ENCODE data around the gene ZNF665.
"Not testable (repeated sequence)": the region's sequence is repeated elsewhere in the genome, so short reads cannot be mapped to it uniquely, and the experiment has no call there.

The ZNF665 gene

DNA sequence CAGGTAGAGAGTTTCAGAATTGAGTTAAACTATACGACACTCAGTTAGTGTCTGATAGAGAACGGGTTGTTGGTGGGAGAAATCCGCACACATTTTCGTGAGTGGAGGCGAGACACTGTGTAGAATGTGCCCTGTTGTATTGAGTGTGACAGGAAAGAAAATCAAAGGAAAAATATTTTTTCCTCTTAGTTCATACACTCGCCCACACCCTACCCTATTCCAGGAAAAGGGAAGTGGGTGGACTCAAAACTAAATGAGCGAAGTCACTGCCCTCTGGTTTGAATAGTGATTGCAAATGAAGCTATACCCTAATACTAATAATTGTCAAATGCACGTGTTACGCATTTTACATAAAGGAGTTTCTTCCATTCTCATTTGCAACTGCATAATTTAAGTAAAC is 36.3 kb downstream of the ZNF665 start:
- DNase-seq, result no peak

DNA sequence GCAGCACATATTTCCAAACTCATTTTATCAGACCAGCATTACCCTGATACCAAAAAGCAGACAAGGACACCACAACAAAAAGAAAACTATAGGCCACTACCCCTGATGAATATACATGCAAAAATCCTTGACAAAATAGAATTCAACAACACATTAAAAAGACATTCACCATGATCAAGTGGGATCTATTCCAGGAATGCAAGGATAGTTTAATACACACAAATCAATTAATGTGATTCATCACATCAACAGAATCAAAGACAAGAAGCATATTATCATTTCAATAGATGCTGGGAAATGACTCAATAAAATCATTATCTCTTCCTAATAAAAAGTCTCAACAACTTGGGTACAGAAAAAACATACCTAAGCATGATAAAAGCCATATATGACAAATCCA is 45.5 kb downstream of the ZNF665 start:
- DNase-seq, result no peak

DNA sequence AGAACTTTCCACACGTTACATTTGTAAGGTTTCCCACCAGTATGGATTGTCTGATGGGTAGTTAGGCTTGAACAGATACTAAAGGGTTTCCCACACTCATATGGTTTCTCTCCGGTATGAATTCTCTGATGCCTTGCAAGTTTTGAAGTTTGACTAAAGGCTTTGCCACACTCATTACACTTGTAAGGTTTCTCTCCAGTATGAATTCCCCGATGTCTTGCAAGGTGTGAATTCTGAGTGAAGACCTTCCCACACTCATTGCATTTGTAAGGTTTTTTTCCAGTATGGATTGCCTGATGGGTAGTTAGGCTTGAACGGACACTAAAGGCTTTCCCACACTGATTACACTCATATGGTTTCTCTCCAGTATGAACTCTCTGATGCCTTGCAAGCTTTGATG is 52.8 kb downstream of the ZNF665 start:
- DNase-seq, result no peak

DNA sequence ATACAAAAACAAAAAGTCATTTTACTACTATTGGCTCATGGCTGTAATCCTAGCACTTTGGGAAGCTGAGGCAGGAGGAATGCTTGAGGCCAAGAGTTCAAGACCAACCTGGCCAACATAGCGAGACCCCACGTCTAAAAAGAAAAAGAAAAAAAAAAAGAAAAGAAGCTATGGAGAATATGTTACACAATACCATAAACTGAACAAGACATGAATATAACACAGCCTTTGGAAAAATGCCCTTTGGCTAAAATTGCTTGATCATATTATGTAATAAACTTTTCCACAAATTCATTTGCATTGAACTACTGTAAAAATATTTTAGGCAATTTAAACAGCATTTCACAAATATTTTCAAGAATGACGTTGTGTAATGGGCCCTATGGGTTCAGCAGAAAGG is 56.7 kb downstream of the ZNF665 start:
- DNase-seq, result no peak

DNA sequence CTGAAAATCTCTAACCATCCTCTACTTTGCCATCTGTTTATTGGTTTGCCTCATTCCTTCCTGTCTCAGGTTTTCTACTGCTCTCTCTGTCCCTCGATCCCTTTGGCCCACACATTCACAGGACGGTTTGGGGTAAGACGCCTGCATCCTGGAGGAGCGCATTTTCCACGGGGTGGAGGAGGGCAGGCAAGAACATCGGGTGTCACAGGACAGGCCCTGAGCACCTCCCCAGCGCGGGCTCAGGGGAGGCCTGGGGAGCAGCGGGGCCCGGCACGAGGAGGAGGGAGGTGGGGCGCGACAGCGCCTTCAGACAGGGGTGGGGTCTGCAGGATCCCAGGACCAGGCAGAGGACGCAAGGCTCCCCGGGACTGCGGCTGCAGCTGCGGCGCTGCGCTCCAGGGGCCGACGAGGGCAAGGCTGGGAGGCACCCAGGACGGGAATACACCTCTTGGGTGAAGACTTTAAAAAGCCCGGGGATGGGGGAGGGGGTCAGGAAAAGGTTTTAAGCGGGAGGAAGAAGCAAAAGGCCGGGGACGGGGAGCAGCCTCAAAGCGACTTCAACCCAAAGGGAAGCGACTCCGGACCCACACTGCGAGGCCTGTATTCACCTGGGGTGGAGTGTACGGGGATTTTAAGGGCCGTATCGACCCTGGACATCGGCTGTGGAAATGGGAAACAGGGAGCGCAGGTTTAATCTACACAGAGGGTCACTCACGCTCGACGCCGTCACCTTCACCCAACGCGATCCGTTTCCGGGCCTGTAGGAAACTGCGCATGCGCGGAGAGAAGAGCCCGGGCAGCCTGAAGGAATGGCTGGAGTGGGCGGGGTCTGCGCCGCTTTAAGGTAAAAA is 60.8 kb downstream of the ZNF665 start, which contains the start of gene ZNF415:
Gene ZNF415, minus strand, starts transcription at position 770 of the 851 bp plus-strand sequence. CDS start 10,234 bp downstream, outside the sequence.
- DNase-seq, result peak; percentile 45

DNA sequence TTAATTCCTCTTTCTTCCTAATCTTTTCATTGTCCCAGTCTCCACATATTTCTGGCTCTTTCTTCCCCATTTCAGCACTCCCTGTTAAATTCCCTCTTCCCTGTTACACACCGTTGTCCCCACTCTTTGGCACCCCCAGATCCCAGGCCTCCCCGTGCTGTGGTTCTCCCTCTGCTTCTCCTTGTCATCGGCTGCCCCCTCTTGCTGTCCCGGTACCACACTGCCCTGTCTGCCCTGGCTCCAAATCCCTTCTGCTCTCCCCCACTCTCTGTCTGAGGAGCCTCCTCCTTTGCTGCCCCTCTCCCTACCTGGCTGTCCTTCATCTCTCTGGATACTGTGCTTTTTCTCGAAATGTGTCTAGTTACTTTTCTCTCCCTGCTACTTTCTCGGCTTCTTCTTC is 61.4 kb downstream of the ZNF665 start:
- no peak for DNase-seq

DNA sequence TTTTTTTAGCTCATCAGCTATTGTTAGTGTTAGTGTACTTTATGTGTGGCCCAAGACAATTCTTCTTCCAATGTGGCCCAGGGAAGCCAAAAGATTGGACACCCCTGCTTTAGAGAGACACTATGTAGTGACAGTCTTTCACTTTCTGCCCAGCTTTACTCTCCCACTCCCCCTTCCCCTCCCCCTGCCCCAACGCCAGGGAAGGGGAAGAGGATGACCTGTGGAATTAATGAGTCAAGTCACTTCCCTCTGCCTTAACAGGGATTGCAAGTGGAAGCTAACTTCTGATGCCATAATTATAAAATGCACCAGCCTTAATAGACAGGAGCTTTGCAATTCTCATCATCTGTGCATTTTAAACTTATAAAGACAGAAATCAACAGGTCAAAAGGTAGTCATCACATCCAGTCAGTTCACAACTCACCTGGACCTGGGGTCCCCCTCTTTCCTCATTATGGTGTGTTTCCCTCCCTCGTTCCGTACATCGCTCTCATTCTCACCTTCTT is 62.0 kb downstream of the ZNF665 start:
- DNase-seq, result no peak

DNA sequence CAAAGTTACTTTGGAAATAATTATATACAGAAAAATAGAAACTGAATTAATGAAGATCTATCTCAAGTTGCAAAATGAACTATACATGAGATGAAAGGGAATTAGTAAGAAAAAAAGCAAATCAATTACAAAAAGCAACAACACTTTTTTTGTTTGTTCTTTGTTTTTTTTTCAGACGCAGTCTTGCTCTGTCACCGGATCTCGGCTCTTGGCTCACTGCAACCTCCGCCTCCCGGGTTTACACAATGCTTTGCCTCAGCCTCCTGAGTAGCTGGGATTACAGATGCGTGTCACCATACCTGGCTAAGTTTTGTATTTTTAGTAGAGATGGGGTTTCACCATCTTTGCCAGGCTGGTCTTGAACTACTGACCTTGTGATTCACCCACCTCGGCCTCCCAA is 62.7 kb downstream of the ZNF665 start:
- DNase-seq, result no peak

DNA sequence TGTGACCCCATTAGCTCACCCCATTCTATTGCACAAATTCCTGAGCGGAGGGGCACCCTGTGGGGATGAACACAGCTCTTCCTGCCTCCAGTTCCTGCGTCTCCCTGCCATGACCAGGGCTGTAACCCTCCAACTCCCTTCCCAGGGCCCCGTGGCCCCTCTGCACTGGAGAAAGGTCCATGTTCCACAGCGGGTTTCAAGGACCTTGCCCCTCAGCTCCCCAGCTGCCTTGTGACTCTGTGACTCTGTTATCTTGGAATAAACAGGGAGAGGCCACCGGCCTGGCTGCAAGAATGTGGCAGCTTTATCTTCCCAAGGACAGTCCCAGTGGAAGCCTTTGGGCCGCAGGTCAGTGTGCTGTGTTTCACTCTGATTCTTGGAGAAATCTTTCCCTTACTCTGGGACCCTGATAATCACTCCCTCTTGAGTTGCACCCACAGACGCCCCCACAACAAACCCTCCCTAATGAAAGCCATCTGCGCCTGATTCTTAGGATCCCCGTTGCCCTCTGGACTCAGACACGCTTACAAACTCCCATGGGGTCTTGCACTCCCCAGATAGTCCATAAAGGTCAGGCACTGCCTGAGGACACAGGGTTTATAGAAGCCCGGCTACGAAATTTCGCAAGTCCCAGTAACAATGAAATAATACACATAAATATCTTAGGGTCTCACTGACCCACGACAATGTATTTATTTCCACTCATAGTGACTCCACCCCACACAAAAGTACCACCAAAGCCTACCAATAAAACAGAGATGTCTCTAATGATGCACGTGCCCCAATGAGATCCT is 66.2 kb downstream of the ZNF665 start:
- not testable (repeated sequence) for DNase-seq

DNA sequence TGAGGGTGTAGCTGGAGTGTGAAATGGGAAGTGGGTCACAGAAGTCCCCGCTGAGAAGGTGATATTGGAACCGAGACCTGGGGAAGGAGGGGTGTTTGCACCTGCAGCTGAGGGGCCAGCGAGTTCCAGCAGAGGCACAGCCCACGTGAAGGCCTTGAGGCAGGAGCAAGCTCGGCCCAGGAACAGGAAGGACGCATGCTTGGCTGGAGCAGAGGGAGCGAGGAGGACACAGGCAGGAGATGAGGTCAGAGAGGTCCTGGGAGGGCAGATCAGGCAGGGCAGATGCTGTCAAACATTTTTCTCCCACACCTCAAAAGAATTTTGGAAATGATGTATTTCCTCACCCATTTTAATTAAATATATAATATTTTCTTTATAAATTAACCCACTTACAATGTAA is 69.8 kb downstream of the ZNF665 start:
- no peak for DNase-seq

Measured in CD4-positive, alpha-beta T cell treated with Interleukin-4 for 4 hours (primary cell).